ENCODE results near the gene BPHL. TPM values are rescaled to one million over a fixed set of nuclear protein-coding genes. Genes with fewer than 3 reads are reported as not detected.
"Not testable (repeated sequence)": the region's sequence is repeated elsewhere in the genome, so short reads cannot be mapped to it uniquely, and the experiment has no call there.

BPHL gene
- total RNA-seq, 1 donor: 2.4 TPM

GRCh38 chr6:3175715-3176402 lies 57.3 kb downstream of the BPHL start:
- Histone ChIP-seq H3K4me1 (ENCODE audit: insufficient read depth, low read length) (no peaks in the 10 kb centered on the region), H3K9me3 (ENCODE audit: low read depth, low read length) (no peaks in the 10 kb centered on the region), H3K27me3 (ENCODE audit: insufficient read depth, low read length) (no peaks in the 10 kb centered on the region), H3K4me3 (ENCODE audit: low read length) (no peak overlapping the region)

DNA sequence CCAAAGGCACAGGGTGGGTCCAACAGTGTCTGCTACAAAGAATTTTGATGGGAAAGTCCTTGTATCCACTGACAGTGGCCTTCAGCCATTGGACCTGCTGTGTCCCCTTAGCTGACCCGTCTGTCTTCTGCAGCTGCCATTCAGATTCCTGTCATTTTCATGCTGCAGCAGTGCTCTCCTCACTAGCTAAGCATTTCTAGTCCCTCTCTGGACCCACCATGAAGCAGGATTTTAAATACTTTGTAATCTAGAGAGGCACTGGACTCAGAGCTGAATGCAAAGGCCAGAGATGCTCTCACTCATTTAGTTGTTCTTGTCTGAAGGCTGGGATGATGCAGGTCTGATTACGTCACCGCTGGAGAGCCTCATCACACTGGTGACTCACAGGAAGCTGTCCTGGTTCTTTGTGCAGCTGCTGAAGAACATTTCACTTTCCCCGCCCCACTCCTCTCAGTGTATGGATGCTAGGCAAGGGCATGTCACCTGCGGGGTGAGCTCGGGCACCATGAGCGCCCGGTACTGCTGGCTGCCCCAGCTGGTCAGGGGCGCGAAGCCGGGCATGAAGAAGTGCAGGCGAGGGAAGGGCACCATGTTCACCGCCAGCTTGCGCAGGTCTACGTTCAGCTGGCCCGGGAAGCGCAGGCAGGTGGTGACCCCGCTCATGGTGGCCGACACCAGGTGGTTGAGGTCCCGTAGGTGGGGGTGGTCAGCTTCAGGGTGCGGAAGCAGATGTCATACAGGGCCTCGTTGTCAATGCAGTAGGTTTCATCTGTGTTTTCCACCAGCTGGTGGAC lies 58.2 kb downstream of the BPHL start:
- no peaks in the 10 kb centered on the region for H3K27me3 ChIP-seq (ENCODE audit: insufficient read depth, low read length)
- H3K4me3 ChIP-seq (ENCODE audit: low read length): no peak overlapping the region
- H3K4me1 ChIP-seq (ENCODE audit: insufficient read depth, low read length): no peaks in the 10 kb centered on the region

GRCh38 chr6:3178666-3179065 lies 60.2 kb downstream of the BPHL start:
- not testable (repeated sequence) for H3K9me3 ChIP-seq (ENCODE audit: low read depth, low read length); H3K4me1 ChIP-seq (ENCODE audit: insufficient read depth, low read length); H3K4me3 ChIP-seq (ENCODE audit: low read length); H3K27me3 ChIP-seq (ENCODE audit: insufficient read depth, low read length)

More for the DNA sequence above, 58.2 kb downstream of the BPHL start:
- H3K9me3 ChIP-seq (ENCODE audit: low read depth, low read length): no peaks in the 10 kb centered on the region

GRCh38 chr6:3179945-3180344 lies 61.4 kb downstream of the BPHL start:
- H3K27me3 ChIP-seq (ENCODE audit: insufficient read depth, low read length); H3K9me3 ChIP-seq (ENCODE audit: low read depth, low read length); H3K4me3 ChIP-seq (ENCODE audit: low read length); H3K4me1 ChIP-seq (ENCODE audit: insufficient read depth, low read length): not testable (repeated sequence)

GRCh38 chr6:3181105-3181504 lies 62.6 kb downstream of the BPHL start:
- Histone ChIP-seq H3K4me1 (ENCODE audit: insufficient read depth, low read length) (no peaks in the 10 kb centered on the region), H3K9me3 (ENCODE audit: low read depth, low read length) (no peaks in the 10 kb centered on the region), H3K4me3 (ENCODE audit: low read length) (no peak overlapping the region), H3K27me3 (ENCODE audit: insufficient read depth, low read length) (no peaks in the 10 kb centered on the region)

- Histone ChIP-seq H3K4me1 (ENCODE audit: insufficient read depth, low read length) (no peaks in the 10 kb centered on the region), H3K27me3 (ENCODE audit: insufficient read depth, low read length) (no peaks in the 10 kb centered on the region), H3K9me3 (ENCODE audit: low read depth, low read length) (no peaks in the 10 kb centered on the region), H3K4me3 (ENCODE audit: low read length) (no peak overlapping the region)
These were observed 64.6 kb downstream of the BPHL start for GRCh38 chr6:3183066-3183465.

DNA sequence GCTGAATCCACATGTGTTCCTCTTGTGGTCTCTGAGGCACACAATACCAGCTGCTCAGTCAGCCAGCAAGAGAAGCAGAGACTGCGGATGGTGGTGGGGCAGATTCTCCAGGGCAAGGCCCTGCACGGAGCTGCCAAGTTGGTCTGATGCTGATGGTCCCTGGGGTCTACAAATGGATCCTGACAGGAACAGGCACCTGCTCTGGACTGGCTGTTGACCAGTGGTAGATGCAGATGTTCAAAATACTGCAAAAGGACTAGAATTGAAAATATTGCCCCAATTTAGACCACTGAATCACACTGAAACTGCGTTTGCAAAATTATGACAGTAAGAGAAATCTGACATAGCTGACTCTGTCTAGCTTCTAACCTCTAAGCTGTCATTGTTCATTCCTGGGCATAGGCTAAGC lies 68.5 kb downstream of the BPHL start:
- H3K4me1 ChIP-seq (ENCODE audit: insufficient read depth, low read length): no peaks in the 10 kb centered on the region
- H3K27me3 ChIP-seq (ENCODE audit: insufficient read depth, low read length): no peaks in the 10 kb centered on the region
- no peaks in the 10 kb centered on the region for H3K9me3 ChIP-seq (ENCODE audit: low read depth, low read length)
- no peak overlapping the region for H3K4me3 ChIP-seq (ENCODE audit: low read length)

- H3K27me3 ChIP-seq (ENCODE audit: insufficient read depth, low read length): no peaks in the 10 kb centered on the region
- no peak overlapping the region for H3K4me3 ChIP-seq (ENCODE audit: low read length)
- no peaks in the 10 kb centered on the region for H3K4me1 ChIP-seq (ENCODE audit: insufficient read depth, low read length)
- no peaks in the 10 kb centered on the region for H3K9me3 ChIP-seq (ENCODE audit: low read depth, low read length)
These were observed 69.8 kb downstream of the BPHL start for GRCh38 chr6:3188262-3188661.

DNA sequence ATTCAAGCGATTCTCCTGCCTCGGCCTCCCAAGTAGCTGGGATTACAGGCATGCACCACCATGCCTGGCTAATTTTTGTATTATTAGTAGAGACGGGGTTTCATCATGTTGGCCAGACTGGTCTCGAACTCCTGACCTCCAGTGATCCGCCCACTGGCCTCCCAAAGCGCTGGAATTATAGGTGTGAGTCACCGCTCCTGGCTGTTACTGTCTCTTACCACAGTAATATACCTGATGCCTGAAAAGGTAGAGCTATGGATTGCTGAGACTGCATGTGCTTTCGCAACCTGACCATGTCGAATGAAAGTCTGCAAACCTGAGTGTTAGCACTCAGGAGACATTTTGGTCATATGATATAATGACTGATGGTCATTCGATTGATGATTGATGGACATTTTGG lies 70.7 kb downstream of the BPHL start:
- not testable (repeated sequence) for H3K4me3 ChIP-seq (ENCODE audit: low read length)

GRCh38 chr6:3190056-3190455 lies 71.5 kb downstream of the BPHL start:
- no peaks in the 10 kb centered on the region for H3K4me1 ChIP-seq (ENCODE audit: insufficient read depth, low read length)
- no peaks in the 10 kb centered on the region for H3K27me3 ChIP-seq (ENCODE audit: insufficient read depth, low read length)
- no peak overlapping the region for H3K4me3 ChIP-seq (ENCODE audit: low read length)
- no peaks in the 10 kb centered on the region for H3K9me3 ChIP-seq (ENCODE audit: low read depth, low read length)

More for the DNA sequence above, 70.7 kb downstream of the BPHL start:
- H3K9me3 ChIP-seq (ENCODE audit: low read depth, low read length); H3K4me1 ChIP-seq (ENCODE audit: insufficient read depth, low read length); H3K27me3 ChIP-seq (ENCODE audit: insufficient read depth, low read length): not testable (repeated sequence)

DNA sequence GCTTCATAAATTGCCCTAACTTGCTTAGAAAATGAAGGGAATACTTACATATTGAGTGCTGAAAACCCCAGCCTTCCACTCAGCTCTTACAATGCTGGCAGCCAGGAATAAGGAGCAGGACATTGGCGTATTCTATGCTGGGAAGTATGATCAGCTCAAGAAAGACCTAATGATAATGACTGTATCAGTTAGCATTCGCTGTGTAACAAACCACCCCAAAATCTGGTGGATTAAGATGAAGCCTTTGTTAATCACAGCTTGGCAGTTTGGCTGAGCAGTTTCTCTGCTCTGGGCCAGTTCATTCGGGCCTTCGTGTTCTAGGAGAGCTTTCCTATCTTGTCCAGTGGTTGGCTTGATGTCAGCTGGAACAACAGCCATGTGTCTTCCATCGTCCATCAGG lies 72.3 kb downstream of the BPHL start:
- no peaks in the 10 kb centered on the region for H3K27me3 ChIP-seq (ENCODE audit: insufficient read depth, low read length)
- H3K9me3 ChIP-seq (ENCODE audit: low read depth, low read length): no peaks in the 10 kb centered on the region
- H3K4me3 ChIP-seq (ENCODE audit: low read length): no peak overlapping the region
- H3K4me1 ChIP-seq (ENCODE audit: insufficient read depth, low read length): no peaks in the 10 kb centered on the region

- no peaks in the 10 kb centered on the region for H3K9me3 ChIP-seq (ENCODE audit: low read depth, low read length)
- H3K27me3 ChIP-seq (ENCODE audit: insufficient read depth, low read length): no peaks in the 10 kb centered on the region
- H3K4me1 ChIP-seq (ENCODE audit: insufficient read depth, low read length): no peaks in the 10 kb centered on the region
- no peak overlapping the region for H3K4me3 ChIP-seq (ENCODE audit: low read length)
These were observed 74.8 kb downstream of the BPHL start for GRCh38 chr6:3193102-3193849.

DNA sequence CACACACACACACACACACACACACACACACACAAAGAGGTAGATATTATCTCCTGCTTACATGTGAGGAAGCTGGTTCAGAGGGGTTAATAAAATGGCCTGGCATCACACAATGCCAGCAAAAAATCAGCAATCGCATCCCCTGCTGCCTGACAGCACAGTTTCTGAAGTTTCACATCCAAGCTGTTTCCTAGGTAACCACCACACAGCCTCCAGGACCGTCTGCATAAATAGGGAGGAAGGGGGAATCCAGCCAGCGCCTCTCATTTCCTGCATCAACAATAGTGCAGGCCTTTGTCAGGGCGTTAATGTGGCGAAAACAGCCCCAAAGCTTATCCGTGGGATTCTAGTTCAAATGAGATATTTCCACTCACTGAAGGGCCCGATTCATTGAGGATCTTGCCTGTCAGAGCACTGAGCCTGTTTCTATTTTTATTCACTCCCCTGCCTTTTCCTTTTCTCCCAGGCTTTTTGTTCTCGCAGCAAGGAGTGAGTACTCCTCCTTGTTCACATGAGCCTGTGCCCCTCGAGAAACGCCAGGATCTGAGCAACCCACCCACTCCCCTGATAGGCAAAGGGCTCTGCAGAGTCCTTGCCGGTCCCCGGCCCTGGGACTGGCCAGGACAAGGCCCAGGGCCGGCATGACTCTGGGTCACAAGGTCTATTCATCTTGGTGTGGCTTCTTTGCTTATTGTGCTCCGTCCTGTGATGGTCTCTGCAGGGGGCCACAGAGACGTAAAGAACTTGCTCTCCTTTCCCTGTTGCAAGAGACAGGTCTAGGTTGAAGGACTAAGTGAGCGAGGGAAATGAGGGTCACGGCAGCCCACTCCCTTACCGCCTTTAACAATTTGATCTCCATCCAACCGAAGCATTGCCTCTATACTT lies 76.3 kb downstream of the BPHL start:
- Histone ChIP-seq H3K9me3 (ENCODE audit: low read depth, low read length) (no peaks in the 10 kb centered on the region), H3K4me1 (ENCODE audit: insufficient read depth, low read length) (no peaks in the 10 kb centered on the region), H3K4me3 (ENCODE audit: low read length) (no peak overlapping the region), H3K27me3 (ENCODE audit: insufficient read depth, low read length) (no peaks in the 10 kb centered on the region)

- Histone ChIP-seq H3K27me3 (ENCODE audit: insufficient read depth, low read length) (no peaks in the 10 kb centered on the region), H3K4me3 (ENCODE audit: low read length) (no peak overlapping the region), H3K4me1 (ENCODE audit: insufficient read depth, low read length) (no peaks in the 10 kb centered on the region), H3K9me3 (ENCODE audit: low read depth, low read length) (no peaks in the 10 kb centered on the region)
These were observed 76.8 kb downstream of the BPHL start for GRCh38 chr6:3195420-3195694.
